NCI-H82 treated with DMSO at 0.1 percent for 48 hours (cell line): ENCODE measurements around the gene ZNF202.

ENCODE experiments used
- DNase-seq: peaks from one replicate; lab custom pipeline; 2025; ENCODE audit not compliant: unreplicated experiment; lab: John Stamatoyannopoulos, UW

Gene ZNF202

GRCh38 chr11:123684601-123685000 is 56.9 kb downstream of the ZNF202 start:
- no peak for DNase-seq

GRCh38 chr11:123683428-123684170 is 57.9 kb downstream of the ZNF202 start:
- DNase-seq = no peak

GRCh38 chr11:123682696-123683410 is 58.6 kb downstream of the ZNF202 start:
- DNase-seq = no peak

GRCh38 chr11:123681030-123681429 is 60.4 kb downstream of the ZNF202 start:
- no peak for DNase-seq

- DNase-seq = no peak
These were observed 63.2 kb downstream of the ZNF202 start for GRCh38 chr11:123678246-123678645.

- DNase-seq = no peak
These were observed 64.0 kb downstream of the ZNF202 start for GRCh38 chr11:123677510-123677909.

GRCh38 chr11:123674297-123674696 is 67.2 kb downstream of the ZNF202 start:
- DNase-seq = no peak
